Mononuclear cell (primary cell): ENCODE data around the gene DNAJC3. TPM values are rescaled to one million over a fixed set of nuclear protein-coding genes. Genes with fewer than 3 reads are reported as not detected.
"Not testable (repeated sequence)": the region's sequence is repeated elsewhere in the genome, so short reads cannot be mapped to it uniquely, and the experiment has no call there.

ENCODE experiments used
- H3K27me3 ChIP-seq: 2 replicates; pipeline ENCODE4 v1.6.0; 2011; ENCODE audit warnings: low read length, control low read depth; ENCODE audit not compliant: insufficient read depth
- H3K4me1 ChIP-seq: 2 replicates; pipeline ENCODE4 v1.5.1; 2011; ENCODE audit warnings: mild to moderate bottlenecking, low read length, control low read depth; ENCODE audit not compliant: insufficient read depth
- H3K4me3 ChIP-seq: 2 replicates; pipeline ENCODE4 v1.5.1; 2011; ENCODE audit warnings: mild to moderate bottlenecking, low read length, moderate library complexity
- H3K9me3 ChIP-seq: 2 replicates; pipeline ENCODE4 v1.5.1; 2011; ENCODE audit warnings: low read depth, mild to moderate bottlenecking, control low read depth, low read length
- total RNA-seq: library from RNA; depleted of rRNA; stranded (reverse); fragments of >200 nt; gene quantifications from one replicate; pipeline ENCODE4 v1.2.3, GENCODE V29; 2012

DNAJC3 gene
- total RNA-seq, 1 donor: 54.0 TPM

- H3K9me3 ChIP-seq: no peaks in the 10 kb centered on the region
- no peaks in the 10 kb centered on the region for H3K27me3 ChIP-seq
- H3K4me1 ChIP-seq: peaks cover 3% of the 10 kb centered on the region
- H3K4me3 ChIP-seq: no peak overlapping the region
These were observed 79.1 kb downstream of the DNAJC3 start for GRCh38 chr13:95756072-95756471.

GRCh38 chr13:95762626-95763025 is 85.7 kb downstream of the DNAJC3 start:
- H3K27me3 ChIP-seq, H3K4me1 ChIP-seq, H3K4me3 ChIP-seq, H3K9me3 ChIP-seq: not testable (repeated sequence)

GRCh38 chr13:95763601-95764000 is 86.7 kb downstream of the DNAJC3 start:
- Histone ChIP-seq H3K4me1 (no peaks in the 10 kb centered on the region), H3K4me3 (no peak overlapping the region), H3K27me3 (no peaks in the 10 kb centered on the region), H3K9me3 (no peaks in the 10 kb centered on the region)

GRCh38 chr13:95771905-95772304 is 95.0 kb downstream of the DNAJC3 start:
- H3K4me3 ChIP-seq: no peak overlapping the region
- H3K4me1 ChIP-seq: no peaks in the 10 kb centered on the region
- H3K27me3 ChIP-seq: no peaks in the 10 kb centered on the region
- no peaks in the 10 kb centered on the region for H3K9me3 ChIP-seq

GRCh38 chr13:95779522-95779921 is 102.6 kb downstream of the DNAJC3 start:
- Histone ChIP-seq H3K4me1 (no peaks in the 10 kb centered on the region), H3K9me3 (no peaks in the 10 kb centered on the region), H3K27me3 (no peaks in the 10 kb centered on the region), H3K4me3 (no peak overlapping the region)

GRCh38 chr13:95781016-95781415 is 104.1 kb downstream of the DNAJC3 start:
- Histone ChIP-seq H3K9me3 (no peaks in the 10 kb centered on the region), H3K27me3 (no peaks in the 10 kb centered on the region), H3K4me3 (no peak overlapping the region), H3K4me1 (no peaks in the 10 kb centered on the region)

GRCh38 chr13:95781940-95782339 is 105.0 kb downstream of the DNAJC3 start:
- not testable (repeated sequence) for H3K4me1 ChIP-seq, H3K27me3 ChIP-seq, H3K4me3 ChIP-seq, H3K9me3 ChIP-seq

GRCh38 chr13:95783747-95784146 is 106.8 kb downstream of the DNAJC3 start:
- Histone ChIP-seq H3K4me1 (no peaks in the 10 kb centered on the region), H3K27me3 (no peaks in the 10 kb centered on the region), H3K4me3 (no peak overlapping the region)

GRCh38 chr13:95784161-95784899 is 107.4 kb downstream of the DNAJC3 start:
- Histone ChIP-seq H3K4me3 (no peak overlapping the region), H3K4me1 (no peaks in the 10 kb centered on the region), H3K27me3 (no peaks in the 10 kb centered on the region), H3K9me3 (no peaks in the 10 kb centered on the region)

More at GRCh38 chr13:95783747-95784146, 106.8 kb downstream of the DNAJC3 start:
- no peaks in the 10 kb centered on the region for H3K9me3 ChIP-seq

- H3K4me3 ChIP-seq: no peak overlapping the region
- no peaks in the 10 kb centered on the region for H3K9me3 ChIP-seq
- no peaks in the 10 kb centered on the region for H3K4me1 ChIP-seq
- no peaks in the 10 kb centered on the region for H3K27me3 ChIP-seq
These were observed 108.0 kb downstream of the DNAJC3 start for GRCh38 chr13:95784900-95785290.

- Histone ChIP-seq H3K4me1 (no peaks in the 10 kb centered on the region), H3K27me3 (no peaks in the 10 kb centered on the region), H3K9me3 (no peaks in the 10 kb centered on the region), H3K4me3 (no peak overlapping the region)
These were observed 110.6 kb downstream of the DNAJC3 start for GRCh38 chr13:95787356-95788099.

- Histone ChIP-seq H3K9me3 (no peaks in the 10 kb centered on the region), H3K4me1 (no peaks in the 10 kb centered on the region), H3K4me3 (no peak overlapping the region), H3K27me3 (no peaks in the 10 kb centered on the region)
These were observed 111.1 kb downstream of the DNAJC3 start for GRCh38 chr13:95788100-95788463.

GRCh38 chr13:95789315-95789714 is 112.4 kb downstream of the DNAJC3 start:
- not testable (repeated sequence) for H3K27me3 ChIP-seq, H3K4me1 ChIP-seq, H3K9me3 ChIP-seq, H3K4me3 ChIP-seq

- Histone ChIP-seq H3K4me3 (no peak overlapping the region), H3K9me3 (no peaks in the 10 kb centered on the region), H3K27me3 (no peaks in the 10 kb centered on the region), H3K4me1 (no peaks in the 10 kb centered on the region)
These were observed 114.3 kb downstream of the DNAJC3 start for GRCh38 chr13:95791084-95791722.

- Histone ChIP-seq H3K27me3 (no peaks in the 10 kb centered on the region), H3K9me3 (no peaks in the 10 kb centered on the region), H3K4me3 (no peak overlapping the region)
These were observed 116.1 kb downstream of the DNAJC3 start for GRCh38 chr13:95793018-95793555.

More at GRCh38 chr13:95793018-95793555, 116.1 kb downstream of the DNAJC3 start:
- H3K4me1 ChIP-seq: no peaks in the 10 kb centered on the region
